ENCODE data around the gene GRIN2A.

DNA sequence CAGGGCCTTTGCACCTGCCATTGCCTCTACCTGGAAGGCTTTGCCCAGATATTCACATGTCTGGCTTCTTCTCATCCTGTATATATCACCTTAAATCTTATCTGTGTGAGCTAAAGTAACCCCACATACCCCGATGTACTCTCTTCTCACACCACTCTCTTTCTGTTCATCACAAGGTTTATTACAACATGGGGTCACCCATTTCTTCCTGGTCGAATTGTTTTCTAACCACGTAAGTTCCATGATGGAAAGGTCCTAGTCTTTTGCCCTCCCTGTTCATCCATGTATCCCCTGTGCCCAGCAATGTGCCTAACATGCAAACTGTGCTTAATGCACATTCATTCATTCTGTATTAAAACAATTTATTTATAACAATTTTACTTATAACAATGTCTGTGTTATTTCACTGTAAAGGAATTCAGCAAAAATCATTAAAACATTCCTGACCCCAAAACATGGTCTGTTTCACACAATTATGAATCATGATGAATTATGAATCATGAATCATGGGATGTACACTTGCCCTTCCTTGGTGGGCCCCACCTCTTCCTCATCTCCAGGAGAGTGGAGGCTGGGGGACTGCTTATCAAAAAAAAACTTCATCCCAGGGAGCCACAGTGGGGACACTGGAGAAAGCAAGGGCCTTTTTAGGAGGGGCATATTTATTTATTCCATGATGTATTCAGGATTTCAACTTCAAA, 336.4 kb downstream of the GRIN2A start:
- TF ChIP-seq, protein P1, sequence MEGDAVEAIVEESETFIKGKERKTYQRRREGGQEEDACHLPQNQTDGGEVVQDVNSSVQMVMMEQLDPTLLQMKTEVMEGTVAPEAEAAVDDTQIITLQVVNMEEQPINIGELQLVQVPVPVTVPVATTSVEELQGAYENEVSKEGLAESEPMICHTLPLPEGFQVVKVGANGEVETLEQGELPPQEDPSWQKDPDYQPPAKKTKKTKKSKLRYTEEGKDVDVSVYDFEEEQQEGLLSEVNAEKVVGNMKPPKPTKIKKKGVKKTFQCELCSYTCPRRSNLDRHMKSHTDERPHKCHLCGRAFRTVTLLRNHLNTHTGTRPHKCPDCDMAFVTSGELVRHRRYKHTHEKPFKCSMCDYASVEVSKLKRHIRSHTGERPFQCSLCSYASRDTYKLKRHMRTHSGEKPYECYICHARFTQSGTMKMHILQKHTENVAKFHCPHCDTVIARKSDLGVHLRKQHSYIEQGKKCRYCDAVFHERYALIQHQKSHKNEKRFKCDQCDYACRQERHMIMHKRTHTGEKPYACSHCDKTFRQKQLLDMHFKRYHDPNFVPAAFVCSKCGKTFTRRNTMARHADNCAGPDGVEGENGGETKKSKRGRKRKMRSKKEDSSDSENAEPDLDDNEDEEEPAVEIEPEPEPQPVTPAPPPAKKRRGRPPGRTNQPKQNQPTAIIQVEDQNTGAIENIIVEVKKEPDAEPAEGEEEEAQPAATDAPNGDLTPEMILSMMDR (IDR thresholded peaks at IDR 0.05; ENCODE audit: insufficient read depth, low read length) = no peak
- no peak for TF ChIP-seq POLR2AphosphoS5 (IDR thresholded peaks at IDR 0.05; ENCODE audit: low read depth)

Measured in HL-60 (cell line).